ACHN (cell line): Measurements from ENCODE around the gene CCSAP.
"Not testable (repeated sequence)": the region's sequence is repeated elsewhere in the genome, so short reads cannot be mapped to it uniquely, and the experiment has no call there.

Experiments used
- DNase-seq: peaks from one replicate; pipeline ENCODE4 v3.0.0-alpha.2; 2015
- in situ Hi-C: cut with HindIII; loops from 2 replicates; pipeline ENCODE4 v1.10.0; 2017; ENCODE audit warnings: low sequenced_read_pairs, low pct_ligation_motif_present, low pct_unique_long_range_greater_than_20kb

CCSAP gene

GRCh38 chr1:229342656-229343569 is at the start of gene CCSAP:
Gene CCSAP, minus strand, starts transcription at chr1:229343047. Its CDS starts 582 bp downstream, at chr1:229342465.
- DNase-seq = peak; percentile 53
- in situ Hi-C loops = no loop called here

GRCh38 chr1:229390130-229390529 is 47.3 kb upstream of the CCSAP start:
- in situ Hi-C loops = no loop called here
- DNase-seq = no peak

- DNase-seq = no peak
- in situ Hi-C loops = no loop called here
These were observed 46.2 kb upstream of the CCSAP start for GRCh38 chr1:229388897-229389580.

GRCh38 chr1:229385853-229386456 is 43.1 kb upstream of the CCSAP start:
- no peak for DNase-seq
- in situ Hi-C loops = no loop called here

GRCh38 chr1:229384822-229385221 is 42.0 kb upstream of the CCSAP start:
- in situ Hi-C loops = no loop called here
- DNase-seq = no peak

GRCh38 chr1:229383961-229384360 is 41.1 kb upstream of the CCSAP start:
- no peak for DNase-seq
- in situ Hi-C loops = no loop called here

GRCh38 chr1:229383188-229383587 is 40.3 kb upstream of the CCSAP start:
- in situ Hi-C loops = no loop called here
- no peak for DNase-seq

- in situ Hi-C loops = no loop called here
- peak; percentile 19 for DNase-seq
These were observed 38.4 kb upstream of the CCSAP start for GRCh38 chr1:229381234-229381633.

GRCh38 chr1:229380536-229381160 is 37.8 kb upstream of the CCSAP start:
- in situ Hi-C loops = no loop called here
- no peak for DNase-seq

- no peak for DNase-seq
- in situ Hi-C loops = no loop called here
These were observed 37.0 kb upstream of the CCSAP start for GRCh38 chr1:229379846-229380245.

- in situ Hi-C loops = no loop called here
- DNase-seq = no peak
These were observed 35.9 kb upstream of the CCSAP start for GRCh38 chr1:229378586-229379367.

- in situ Hi-C loops, DNase-seq: not testable (repeated sequence)
These were observed 35.2 kb upstream of the CCSAP start for GRCh38 chr1:229378035-229378434.

- DNase-seq = no peak
- in situ Hi-C loops = no loop called here
These were observed 34.6 kb upstream of the CCSAP start for GRCh38 chr1:229377429-229377828.

GRCh38 chr1:229376521-229376920 is 33.7 kb upstream of the CCSAP start:
- no peak for DNase-seq
- in situ Hi-C loops = no loop called here

GRCh38 chr1:229374485-229374884 is 31.6 kb upstream of the CCSAP start:
- in situ Hi-C loops = no loop called here
- no peak for DNase-seq

- no peak for DNase-seq
- in situ Hi-C loops = no loop called here
These were observed 30.5 kb upstream of the CCSAP start for GRCh38 chr1:229373395-229373794.

- DNase-seq = no peak
- in situ Hi-C loops = no loop called here
These were observed 29.4 kb upstream of the CCSAP start for GRCh38 chr1:229372251-229372650.

GRCh38 chr1:229371624-229372023 is 28.8 kb upstream of the CCSAP start:
- DNase-seq = no peak
- in situ Hi-C loops = no loop called here
